ENCODE results near the gene ERGIC3. TPM values are rescaled to one million over a fixed set of nuclear protein-coding genes. Genes with fewer than 3 reads are reported as not detected.

The ERGIC3 gene
- total and polyA plus RNA-seq, 10 of the 15 experiments (the other 5 are each of a cell fraction or from before 2014, with no cell fraction given), result 90.4 to 210 (median 139) TPM

- TF ChIP-seq SMARCA5 (IDR thresholded peaks at IDR 0.05) (no peak), E2F8 (IDR thresholded peaks at IDR 0.05; ENCODE audit: low read depth, partially characterized antibody) (no peak)
Observed at GRCh38 chr20:35599776-35600120, 57.9 kb downstream of the ERGIC3 start (continued).

GRCh38 chr20:35600176-35600992 is 58.5 kb downstream of the ERGIC3 start:
- SMC1A ChIA-PET (ENCODE audit: uncharacterized antibody, unreplicated experiment), result interaction anchor here (1.1 kb wide), 1 partner anchor 172 kb away, joined by 3 read pairs; no protein-coding TSS in a partner anchor
- H3K9ac ChIP-seq (ENCODE audit: control insufficient read depth, insufficient read depth, low read length), result no peak overlapping the region
- TF ChIP-seq JUND (IDR thresholded peaks at IDR 0.05; ENCODE audit: low read depth, low read length) (no peak), EP300 (IDR thresholded peaks at IDR 0.05; ENCODE audit: borderline replicate concordance in 1 of 2, control insufficient read depth in 1 of 2, low read depth in 2 of 2, low read length in 2 of 2) (no peak), PKNOX1 (IDR thresholded peaks at IDR 0.05) (no peak), SMAD1 (IDR thresholded peaks at IDR 0.05; ENCODE audit: low read depth, partially characterized antibody) (no peak), NBN (IDR thresholded peaks at IDR 0.05) (no peak), HDAC2 (IDR thresholded peaks at IDR 0.05) (no peak), NFYA (IDR thresholded peaks at IDR 0.05; ENCODE audit: borderline replicate concordance, low read depth, low read length) (no peak), MTA3 (IDR thresholded peaks at IDR 0.05; ENCODE audit: borderline replicate concordance, low read length) (no peak), REST (IDR thresholded peaks at IDR 0.05; ENCODE audit: low read depth, low read length) (no peak)

More at GRCh38 chr20:35600176-35600992, 58.5 kb downstream of the ERGIC3 start:
- H3K4me3 ChIP-seq, result peak overlapping the region; percentile 57; the same call in 1 of the 2 replicates
- H3K9me3 ChIP-seq (replicated peaks; ENCODE audit: control insufficient read depth, insufficient read depth, low read length), result no peaks in the 10 kb centered on the region
- ChIA-PET RAD21 (ENCODE audit: unreplicated experiment) (interaction anchor here (0.6 to 1.5 kb wide), 7 partner anchors 11 to 353 kb away, joined by 3 to 11 read pairs (median 4); partner anchors contain the start of gene SPAG4), POLR2A (interaction anchor here (0.6 kb wide), 1 partner anchor 1196 kb away, joined by 3 read pairs; no protein-coding TSS in a partner anchor), CTCF (interaction anchor here (0.7 to 1.5 kb wide), 8 partner anchors 16 to 354 kb away, joined by 3 to 12 read pairs (median 3); partner anchors contain the start of genes SCAND1 and SPAG4)
- DNase-seq (ENCODE audit: low read depth, low spot score) (no peak), ATAC-seq (no peak), FAIRE-seq (no peak)
- in situ Hi-C loops (cut with MboI), result no loop called here
- no peaks in the 10 kb centered on the region for H3K79me2 ChIP-seq (ENCODE audit: control insufficient read depth, insufficient read depth, low read length)
- 40% methylated on average over 34 of the region's 34 CpGs for WGBS (ENCODE audit: insufficient coverage, insufficient replicate concordance, low lambda C conversion rate, missing lambda C conversion rate)
- no peak overlapping the region for H3K27ac ChIP-seq (ENCODE audit: control insufficient read depth, insufficient read depth)
- H3K27me3 ChIP-seq (replicated peaks in 1 of 2; ENCODE audit: control insufficient read depth in 2 of 2, insufficient read depth in 2 of 2, low read length in 1 of 2), result peaks cover 9 to 11% of the 10 kb centered on the region in 2 experiments; a peak in 3 of 4 replicates
- intact Hi-C loops (cut with micrococcal nuclease; ENCODE audit: unreplicated experiment), result loop anchor here (5.0 kb wide), 1 partner anchor 97 kb away; the partner anchor contains the start of genes NFS1 and ROMO1
- no peak overlapping the region for H2AFZ ChIP-seq (ENCODE audit: control insufficient read depth, low read depth, low read length)
- H3K4me2 ChIP-seq (ENCODE audit: control insufficient read depth, insufficient read depth), result peak overlapping the region; percentile 87
- no peaks in the 10 kb centered on the region for H3K36me3 ChIP-seq (ENCODE audit: control insufficient read depth in 2 of 2, insufficient read depth in 2 of 2, low read length in 1 of 2)
- no TSS peak for BruUV-seq (replicated peaks)
- H3K4me1 ChIP-seq (ENCODE audit: control insufficient read depth, insufficient read depth, low read length), result peaks cover 7% of the 10 kb centered on the region
- no peaks in the 10 kb centered on the region for H4K20me1 ChIP-seq (ENCODE audit: control insufficient read depth, insufficient read depth)

All from GM12878 (cell line).